ENCODE measurements around the gene PRR20A.
"Not testable (repeated sequence)": the region's sequence is repeated elsewhere in the genome, so short reads cannot be mapped to it uniquely, and the experiment has no call there.

PRR20A gene

GRCh38 chr13:57140235-57140968 lies at the start of gene PRR20A:
PRR20A (plus strand) TSS chr13:57140918; CDS start chr13:57141305, 387 bp downstream.
- DNase-seq = not testable (repeated sequence)

GRCh38 chr13:57114945-57115344 lies 25.8 kb upstream of the PRR20A start:
- DNase-seq = no peak

GRCh38 chr13:57123681-57124080 lies 17.0 kb upstream of the PRR20A start:
- no peak for DNase-seq

GRCh38 chr13:57128909-57129308 lies 11.8 kb upstream of the PRR20A start:
- no peak for DNase-seq

GRCh38 chr13:57136093-57136492 lies 4.6 kb upstream of the PRR20A start:
- no peak for DNase-seq

- DNase-seq = no peak
Measured at GRCh38 chr13:57137585-57137984, 3.1 kb upstream of the PRR20A start.

- no peak for DNase-seq
Measured at GRCh38 chr13:57138988-57139387, 1.7 kb upstream of the PRR20A start.

- not testable (repeated sequence) for DNase-seq
Measured at GRCh38 chr13:57139781-57140180, 937 bp upstream of the PRR20A start.

- not testable (repeated sequence) for DNase-seq
Measured at GRCh38 chr13:57147188-57147587, 6.5 kb downstream of the PRR20A start, which contains the start of gene PRR20B. PRR20B (plus strand) TSS chr13:57147488; CDS start chr13:57147875, 387 bp downstream.

- not testable (repeated sequence) for DNase-seq
Measured at GRCh38 chr13:57148106-57148505, 7.4 kb downstream of the PRR20A start.

GRCh38 chr13:57153761-57154160 lies 13.0 kb downstream of the PRR20A start, which contains the start of gene PRR20C:
PRR20C (plus strand) TSS chr13:57154061; CDS start chr13:57154448, 387 bp downstream.
- not testable (repeated sequence) for DNase-seq

GRCh38 chr13:57160332-57160731 lies 19.6 kb downstream of the PRR20A start, which contains the start of gene PRR20D:
PRR20D (plus strand) TSS chr13:57160632; CDS start chr13:57161019, 387 bp downstream.
- DNase-seq = not testable (repeated sequence)

GRCh38 chr13:57166897-57167296 lies 26.2 kb downstream of the PRR20A start, which contains the start of gene PRR20E:
PRR20E (plus strand) TSS chr13:57167197; CDS start chr13:57167584, 387 bp downstream.
- DNase-seq = not testable (repeated sequence)

- DNase-seq = no peak
Measured at GRCh38 chr13:57191667-57192066, 50.9 kb downstream of the PRR20A start.

Measured in NCI-H510A treated with DMSO at 0.1 percent for 48 hours (cell line).